Naive B cell (primary cell): ENCODE measurements around the gene PLA2G4A. TPM values are rescaled to one million over a fixed set of nuclear protein-coding genes. Genes with fewer than 3 reads are reported as not detected.
A peak's percentile ranks its signal among the peaks of the same experiment; 100 is the strongest.

Experiments
- ATAC-seq, 2 donors: fragments of 150-1000 bp; cut with Tn5 transposase; 2 replicates each; pipeline ENCODE4 v1.10.0; 2021; ENCODE audit warnings: low read depth in 2 of 2, mild to moderate bottlenecking in 2 of 2, moderate library complexity in 2 of 2
- DNase-seq: peaks from one replicate; pipeline ENCODE4 v3.0.0; 2022
- H3K27ac Mint-ChIP-seq, 6 donors: one replicate each; pipeline ENCODE4 v1.8.0; 2020 to 2022; ENCODE audit warnings: mild to moderate bottlenecking in 6 of 6, mixed read lengths in 6 of 6, moderate library complexity in 5 of 6, inconsistent platforms in 2 of 6
- H3K27me3 Mint-ChIP-seq, 3 donors: one replicate each; pipeline ENCODE4 v1.8.0; 2021 to 2022; ENCODE audit warnings: mixed read lengths in 3 of 3, mild to moderate bottlenecking in 1 of 3
- H3K36me3 Mint-ChIP-seq, 2 donors: one replicate each; pipeline ENCODE4 v1.8.0; 2020 to 2022; ENCODE audit warnings: mixed read lengths in 2 of 2, inconsistent platforms in 1 of 2, mild to moderate bottlenecking in 1 of 2
- H3K4me1 Mint-ChIP-seq, 3 donors: one replicate each; pipeline ENCODE4 v1.8.0; 2020 to 2022; ENCODE audit warnings: mixed read lengths in 3 of 3, inconsistent platforms in 1 of 3, mild to moderate bottlenecking in 1 of 3, moderate library complexity in 1 of 3
- H3K4me3 Mint-ChIP-seq, 8 donors: one replicate each; pipeline ENCODE4 v1.8.0; 2020 to 2022; ENCODE audit warnings: mild to moderate bottlenecking in 8 of 8, mixed read lengths in 8 of 8, moderate library complexity in 8 of 8, inconsistent platforms in 2 of 8
- H3K9me3 Mint-ChIP-seq, 7 donors: one replicate each; pipeline ENCODE4 v1.8.0; 2020 to 2022; ENCODE audit warnings: mixed read lengths in 7 of 7, mild to moderate bottlenecking in 5 of 7, inconsistent platforms in 2 of 7, moderate library complexity in 1 of 7
- polyA plus RNA-seq, 6 donors: library from polyadenylated mRNA; unstranded; fragments of 300-500 nt; fragmentation: Illumina TruSeq; gene quantifications; one replicate each; pipeline ENCODE4 v1.2.3, GENCODE V29; 2021; ENCODE audit warnings: low read depth in 6 of 6

PLA2G4A gene
- polyA plus RNA-seq, 6 donors from 2014 or later = 0.15 to 0.64 TPM; not detected in 4

DNA sequence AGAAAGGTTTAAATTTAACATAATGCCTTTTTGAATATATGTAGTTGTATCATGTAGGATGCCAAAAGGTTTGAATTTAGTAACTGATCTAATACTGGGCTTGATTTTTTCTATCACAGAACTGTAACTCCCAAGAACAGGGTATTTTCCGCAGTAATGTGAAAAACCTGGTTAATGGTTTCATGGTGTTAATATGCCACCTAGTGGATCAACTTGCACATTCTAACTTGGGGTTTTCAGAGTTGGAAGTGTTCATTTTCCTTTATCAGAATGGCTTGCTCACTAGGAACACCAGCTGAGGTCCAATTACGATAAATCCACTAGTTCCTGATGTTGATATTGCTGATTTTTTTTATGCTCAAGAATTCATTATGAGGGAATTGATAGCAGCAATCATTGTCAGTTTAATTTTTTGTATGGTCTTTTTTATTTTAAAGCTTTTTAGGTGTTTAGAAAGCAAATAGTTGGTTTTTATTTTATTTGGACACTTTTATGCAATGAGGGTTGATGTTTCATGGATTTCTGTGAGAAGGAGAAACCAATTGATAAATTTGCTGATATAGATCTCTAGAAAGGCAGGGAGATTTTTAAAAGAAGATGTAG is 157.2 kb downstream of the PLA2G4A start:
- no peaks in the 10 kb centered on the region for H3K36me3 Mint-ChIP-seq
- no peak overlapping the region for H3K27ac Mint-ChIP-seq
- peak in 1 of 2 donors; percentile 44 for ATAC-seq

GRCh38 chr1:186987065-186987464 is 158.3 kb downstream of the PLA2G4A start:
- H3K4me1 Mint-ChIP-seq = no peaks in the 10 kb centered on the region
- no peak for DNase-seq
- no peak overlapping the region for H3K4me3 Mint-ChIP-seq
- H3K36me3 Mint-ChIP-seq = no peaks in the 10 kb centered on the region
- ATAC-seq = no peak
- H3K27ac Mint-ChIP-seq = no peak overlapping the region
- peaks cover 0 to 3% (median 0%) of the 10 kb centered on the region in 3 donors for H3K27me3 Mint-ChIP-seq
- no peaks in the 10 kb centered on the region for H3K9me3 Mint-ChIP-seq

More for the DNA sequence above, 157.2 kb downstream of the PLA2G4A start:
- Mint-ChIP-seq H3K4me3 (no peak overlapping the region), H3K4me1 (no peaks in the 10 kb centered on the region), H3K27me3 (peaks cover 0 to 3% (median 0%) of the 10 kb centered on the region in 3 donors), H3K9me3 (no peaks in the 10 kb centered on the region)
- DNase-seq = peak; percentile 13

DNA sequence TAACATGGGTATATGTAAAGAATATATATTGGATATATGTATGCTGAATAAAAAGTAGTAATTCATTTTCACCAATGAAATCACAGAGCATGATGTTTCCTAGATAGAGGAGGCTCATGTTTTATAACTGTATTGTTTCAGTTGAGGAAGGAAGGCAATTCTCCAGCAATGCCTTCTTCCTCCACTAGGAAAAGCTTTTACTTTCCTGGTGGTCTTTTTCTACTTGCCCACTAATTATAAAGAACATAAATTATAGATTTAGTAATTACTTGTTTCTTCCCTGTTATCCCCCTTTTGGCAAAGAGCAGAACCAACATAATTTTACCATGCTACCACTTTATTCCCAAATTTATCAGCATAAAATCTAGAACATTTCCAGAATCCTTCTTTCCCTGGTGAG is 159.0 kb downstream of the PLA2G4A start:
- no peak for DNase-seq

GRCh38 chr1:186993996-186994395 is 165.2 kb downstream of the PLA2G4A start:
- Mint-ChIP-seq H3K4me3 (no peak overlapping the region), H3K36me3 (no peaks in the 10 kb centered on the region), H3K4me1 (no peaks in the 10 kb centered on the region), H3K27ac (no peak overlapping the region), H3K27me3 (peaks cover 0 to 3% (median 0%) of the 10 kb centered on the region in 3 donors), H3K9me3 (no peaks in the 10 kb centered on the region)
- DNase-seq (no peak), ATAC-seq (no peak)

More for the DNA sequence above, 159.0 kb downstream of the PLA2G4A start:
- Mint-ChIP-seq H3K4me3 (no peak overlapping the region), H3K27ac (no peak overlapping the region), H3K27me3 (peaks cover 0 to 3% (median 0%) of the 10 kb centered on the region in 3 donors), H3K9me3 (no peaks in the 10 kb centered on the region), H3K36me3 (no peaks in the 10 kb centered on the region), H3K4me1 (no peaks in the 10 kb centered on the region)
- ATAC-seq = no peak

GRCh38 chr1:186994897-186995296 is 166.1 kb downstream of the PLA2G4A start:
- Mint-ChIP-seq H3K4me3 (no peak overlapping the region), H3K9me3 (no peaks in the 10 kb centered on the region), H3K27ac (no peak overlapping the region), H3K4me1 (no peaks in the 10 kb centered on the region), H3K36me3 (no peaks in the 10 kb centered on the region), H3K27me3 (peaks cover 0 to 5% (median under 1%) of the 10 kb centered on the region in 3 donors)
- ATAC-seq = no peak
- DNase-seq = no peak

- Mint-ChIP-seq H3K9me3 (no peaks in the 10 kb centered on the region), H3K27ac (no peak overlapping the region), H3K4me3 (no peak overlapping the region), H3K36me3 (no peaks in the 10 kb centered on the region), H3K4me1 (no peaks in the 10 kb centered on the region), H3K27me3 (peaks cover 0 to 9% (median 0%) of the 10 kb centered on the region in 3 donors)
- DNase-seq (no peak), ATAC-seq (no peak)
Measured at GRCh38 chr1:186996816-186997215, 168.1 kb downstream of the PLA2G4A start.

DNA sequence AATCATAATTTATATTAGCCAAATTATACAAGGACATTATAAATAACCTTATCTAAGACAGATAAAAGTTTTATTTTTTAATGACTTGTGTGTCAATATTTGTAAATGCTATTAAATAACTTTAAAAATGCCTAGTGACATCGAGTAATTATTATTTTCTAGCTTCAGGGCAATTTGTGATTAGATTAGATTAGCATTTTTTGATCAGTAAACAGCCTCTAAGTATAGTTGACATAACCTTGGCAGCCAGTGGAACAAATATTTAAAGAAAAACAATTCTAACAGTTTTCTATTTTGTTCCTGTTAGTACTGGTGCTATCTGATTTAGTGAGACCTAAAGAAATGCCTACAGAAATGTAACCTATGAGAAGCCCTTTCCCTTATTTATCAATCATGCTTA is 169.1 kb downstream of the PLA2G4A start:
- no peak overlapping the region for H3K4me3 Mint-ChIP-seq
- H3K9me3 Mint-ChIP-seq = no peaks in the 10 kb centered on the region
- DNase-seq (no peak), ATAC-seq (no peak)
- peaks cover 0 to 9% (median 0%) of the 10 kb centered on the region in 3 donors for H3K27me3 Mint-ChIP-seq
- no peaks in the 10 kb centered on the region for H3K36me3 Mint-ChIP-seq
- no peaks in the 10 kb centered on the region for H3K4me1 Mint-ChIP-seq
- H3K27ac Mint-ChIP-seq = no peak overlapping the region

- H3K9me3 Mint-ChIP-seq = no peaks in the 10 kb centered on the region
- H3K27me3 Mint-ChIP-seq = peaks cover 0 to 9% (median 0%) of the 10 kb centered on the region in 3 donors
- ATAC-seq = no peak
- H3K36me3 Mint-ChIP-seq = no peaks in the 10 kb centered on the region
- no peaks in the 10 kb centered on the region for H3K4me1 Mint-ChIP-seq
- H3K4me3 Mint-ChIP-seq = no peak overlapping the region
- no peak overlapping the region for H3K27ac Mint-ChIP-seq
- DNase-seq = no peak
Measured at GRCh38 chr1:186999506-186999905, 170.8 kb downstream of the PLA2G4A start.

DNA sequence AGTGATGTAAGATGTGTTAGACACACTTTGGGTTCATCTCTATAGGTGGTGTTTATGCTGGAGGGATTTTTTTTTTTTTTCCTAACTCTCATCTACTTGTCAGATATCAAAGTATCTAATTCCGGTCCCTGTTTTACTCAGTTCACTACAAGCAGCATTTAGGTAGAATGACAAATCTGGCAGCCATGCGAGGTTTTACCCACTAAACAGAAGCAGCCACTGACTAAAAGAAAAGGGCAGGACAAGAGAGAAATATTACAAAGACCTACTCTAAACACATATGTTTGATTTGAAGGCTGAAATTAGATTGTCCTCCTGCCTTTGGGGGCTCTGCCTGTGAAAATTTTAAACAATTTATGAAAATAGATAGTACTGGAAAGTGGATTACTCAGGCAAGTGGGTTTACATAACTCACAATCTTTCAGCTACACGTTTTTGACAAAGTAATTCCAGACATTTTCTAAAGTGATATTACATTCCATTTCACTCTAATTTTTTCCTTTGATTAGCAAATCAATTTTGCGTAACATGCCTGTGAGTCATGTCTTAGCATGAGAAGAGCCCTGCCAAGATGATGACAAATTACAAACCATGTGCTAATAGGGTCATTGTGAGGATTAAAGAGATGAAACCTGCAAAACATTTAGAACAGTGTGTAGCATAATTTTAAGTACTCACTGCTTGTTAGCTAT is 172.6 kb downstream of the PLA2G4A start:
- Mint-ChIP-seq H3K36me3 (no peaks in the 10 kb centered on the region), H3K4me1 (no peaks in the 10 kb centered on the region), H3K9me3 (peaks cover 0 to 4% (median 2%) of the 10 kb centered on the region in 7 donors), H3K4me3 (no peak overlapping the region), H3K27me3 (peaks cover 0 to 9% (median 0%) of the 10 kb centered on the region in 3 donors), H3K27ac (peak overlapping the region in 1 of 6 donors; percentile 17)
- no peak for DNase-seq
- ATAC-seq = no peak

- Mint-ChIP-seq H3K36me3 (no peaks in the 10 kb centered on the region), H3K9me3 (peaks cover 0 to 15% (median 4%) of the 10 kb centered on the region in 7 donors), H3K27me3 (peaks cover 0 to 9% (median 0%) of the 10 kb centered on the region in 3 donors), H3K27ac (no peak overlapping the region), H3K4me1 (no peaks in the 10 kb centered on the region), H3K4me3 (no peak overlapping the region)
- no peak for DNase-seq
- ATAC-seq = no peak
Measured at GRCh38 chr1:187003353-187003752, 174.6 kb downstream of the PLA2G4A start.

GRCh38 chr1:187006896-187007295 is 178.1 kb downstream of the PLA2G4A start:
- ATAC-seq (no peak), DNase-seq (no peak)
- peaks cover 0 to 25% (median 10%) of the 10 kb centered on the region in 7 donors for H3K9me3 Mint-ChIP-seq
- H3K27me3 Mint-ChIP-seq = no peaks in the 10 kb centered on the region
- H3K27ac Mint-ChIP-seq = no peak overlapping the region
- no peaks in the 10 kb centered on the region for H3K4me1 Mint-ChIP-seq
- H3K4me3 Mint-ChIP-seq = no peak overlapping the region
- H3K36me3 Mint-ChIP-seq = no peaks in the 10 kb centered on the region

GRCh38 chr1:187009320-187009719 is 180.6 kb downstream of the PLA2G4A start:
- Mint-ChIP-seq H3K36me3 (no peaks in the 10 kb centered on the region), H3K4me3 (no peak overlapping the region), H3K27ac (no peak overlapping the region), H3K9me3 (peaks cover 0 to 25% (median 12%) of the 10 kb centered on the region in 7 donors), H3K27me3 (no peaks in the 10 kb centered on the region), H3K4me1 (no peaks in the 10 kb centered on the region)
- ATAC-seq = no peak
- DNase-seq = no peak

GRCh38 chr1:187010571-187011309 is 182.0 kb downstream of the PLA2G4A start:
- H3K27me3 Mint-ChIP-seq = no peaks in the 10 kb centered on the region

More at GRCh38 chr1:187010571-187011309, 182.0 kb downstream of the PLA2G4A start:
- H3K4me1 Mint-ChIP-seq = no peaks in the 10 kb centered on the region
- peaks cover 0 to 25% (median 12%) of the 10 kb centered on the region in 7 donors for H3K9me3 Mint-ChIP-seq
- no peaks in the 10 kb centered on the region for H3K36me3 Mint-ChIP-seq
- H3K4me3 Mint-ChIP-seq = no peak overlapping the region
- no peak overlapping the region for H3K27ac Mint-ChIP-seq
- ATAC-seq (no peak), DNase-seq (no peak)
